H1 (cell line): ENCODE results near the gene TMEM272. TPM values are rescaled to one million over a fixed set of nuclear protein-coding genes. Genes with fewer than 3 reads are reported as not detected.

Source experiments
- CTCF ChIA-PET: fragments of 300-600 bp; sonication (Branson Sonifier 250); formaldehyde crosslinking; loops from one replicate; lab custom pipeline; 2021; ENCODE audit not compliant: partially characterized antibody; lab: Charles Lee
- POLR2A ChIA-PET: fragments of 300-600 bp; sonication (Branson Sonifier 250); formaldehyde crosslinking; loops from one replicate; lab custom pipeline; 2021; ENCODE audit warnings: inconsistent platforms; ENCODE audit not compliant: partially characterized antibody; lab: Charles Lee
- DNase-seq, 2 experiments: peaks; one replicate each; pipeline versions ENCODE4 v3.0.0 to v3.0.0-alpha.2; 2010 to 2022; ENCODE audit warnings: low spot score in 2 of 2, low read depth in 1 of 2, mixed read lengths in 1 of 2
- FAIRE-seq: peaks from 2 replicates; lab custom pipeline; 2011; peaks lifted over from hg19 to GRCh38; lab: Jason Lieb, UNC
- H2AFZ ChIP-seq: 2 replicates; pipeline ENCODE4 v1.8.1; 2012; ENCODE audit warnings: low read length, inconsistent platforms
- H2AK5ac ChIP-seq: 2 replicates; pipeline ENCODE4 v1.6.1; 2013; ENCODE audit warnings: low read depth, low read length
- H2BK120ac ChIP-seq: replicated peaks from 2 replicates; pipeline ENCODE3; 2013; ENCODE audit warnings: low read depth, low read length, inconsistent platforms
- H2BK12ac ChIP-seq: 2 replicates; pipeline ENCODE4 v1.6.1; 2013; ENCODE audit warnings: low read depth, low read length
- H2BK15ac ChIP-seq: 2 replicates; pipeline ENCODE4 v1.6.1; 2013; ENCODE audit warnings: low read length
- H2BK20ac ChIP-seq: 2 replicates; pipeline ENCODE4 v1.6.1; 2013; ENCODE audit warnings: low read length
- H2BK5ac ChIP-seq: 2 replicates; pipeline ENCODE4 v1.6.1; 2013; ENCODE audit warnings: low read depth, low read length
- H3K14ac ChIP-seq: 2 replicates; pipeline ENCODE4 v1.6.1; 2013; ENCODE audit warnings: inconsistent platforms; ENCODE audit not compliant: insufficient read length
- H3K18ac ChIP-seq: 2 replicates; pipeline ENCODE4 v1.6.1; 2013; ENCODE audit warnings: low read length; ENCODE audit errors: extremely low read depth
- H3K23ac ChIP-seq: 2 replicates; pipeline ENCODE4 v1.6.1; 2013; ENCODE audit warnings: inconsistent platforms; ENCODE audit not compliant: insufficient read length
- H3K23me2 ChIP-seq: 2 replicates; pipeline ENCODE4 v1.6.1; 2013; ENCODE audit warnings: low read depth, low read length
- H3K27ac ChIP-seq: 2 replicates; pipeline ENCODE4 v1.6.1; 2011; ENCODE audit warnings: low read depth, low read length, inconsistent platforms
- H3K27me3 ChIP-seq, 4 experiments: replicated peaks in 1 of 4; 1 replicate in 1 of 4; 2 replicates in 3 of 4; pipeline versions ENCODE4 v1.6.1 to v1.8.1; 2011 to 2013; ENCODE audit warnings: low read length in 3 of 4, mild to moderate bottlenecking in 3 of 4, inconsistent platforms in 2 of 4, mixed read lengths in 2 of 4, moderate library complexity in 1 of 4; ENCODE audit not compliant: control insufficient read depth in 3 of 4, insufficient read depth in 3 of 4; ENCODE audit errors: extremely low read depth in 1 of 4
- H3K36me3 ChIP-seq, 4 experiments: 2 replicates each; pipeline versions ENCODE4 v1.6.1 to v1.8.1; 2011 to 2013; ENCODE audit warnings: mild to moderate bottlenecking in 4 of 4, low read length in 3 of 4, moderate library complexity in 2 of 4, control low read depth in 1 of 4, inconsistent platforms in 1 of 4; ENCODE audit not compliant: insufficient read depth in 4 of 4, control insufficient read depth in 2 of 4
- H3K4ac ChIP-seq: replicated peaks from 2 replicates; pipeline ENCODE3; 2013; ENCODE audit warnings: low read length, low read depth, mixed read lengths, inconsistent platforms; ENCODE audit not compliant: insufficient read length
- H3K4me1 ChIP-seq, 4 experiments: replicated peaks in 1 of 4; 1 replicate in 1 of 4; 2 replicates in 3 of 4; pipeline versions ENCODE4 v1.6.1 to v1.8.1; 2011 to 2013; ENCODE audit warnings: low read length in 3 of 4, inconsistent platforms in 2 of 4, mixed read lengths in 1 of 4; ENCODE audit not compliant: insufficient read depth in 4 of 4, control insufficient read depth in 3 of 4
- H3K4me2 ChIP-seq, 2 experiments: 2 replicates each; pipeline versions ENCODE4 v1.6.1 to v1.8.1; 2011 to 2013; ENCODE audit warnings: low read depth in 2 of 2, low read length in 2 of 2, control low read depth in 1 of 2, inconsistent platforms in 1 of 2, mild to moderate bottlenecking in 1 of 2; ENCODE audit not compliant: insufficient read depth in 1 of 2
- H3K4me3 ChIP-seq, 4 experiments: fragments of 200-600, 300-600 bp in 1 of 4; sonication (generic), shearing (Covaris generic), sonication (Bioruptor Twin) in 1 of 4; 2 replicates each; pipeline versions ENCODE4 v1.5.1 to v1.8.1; 2011 to 2016; ENCODE audit warnings: low read length in 4 of 4, low read depth in 3 of 4, control low read depth in 2 of 4, inconsistent platforms in 2 of 4, mild to moderate bottlenecking in 2 of 4, mixed read lengths in 1 of 4, moderate library complexity in 1 of 4; ENCODE audit not compliant: insufficient read depth in 2 of 4; ENCODE audit errors: extremely low read depth in 1 of 4
- H3K56ac ChIP-seq: replicated peaks from 2 replicates; pipeline ENCODE3; 2013; ENCODE audit warnings: low read depth, mild to moderate bottlenecking, mixed read lengths, low read length, inconsistent platforms; ENCODE audit not compliant: insufficient read length
- H3K79me1 ChIP-seq: 2 replicates; pipeline ENCODE4 v1.6.1; 2013; ENCODE audit warnings: low read depth, low read length, control low read depth
- H3K79me2 ChIP-seq, 2 experiments: 2 replicates each; pipeline versions ENCODE4 v1.6.1 to v1.8.1; 2012 to 2013; ENCODE audit warnings: low read length in 2 of 2, mild to moderate bottlenecking in 2 of 2, inconsistent platforms in 1 of 2; ENCODE audit not compliant: insufficient read depth in 2 of 2, control insufficient read depth in 1 of 2
- H3K9ac ChIP-seq, 4 experiments: replicated peaks in 1 of 4; 1 replicate in 1 of 4; 2 replicates in 3 of 4; pipeline versions ENCODE4 v1.6.1 to v1.8.1; 2011 to 2013; ENCODE audit warnings: low read depth in 3 of 4, low read length in 3 of 4, control low read depth in 2 of 4, mild to moderate bottlenecking in 2 of 4, moderate library complexity in 2 of 4, inconsistent platforms in 1 of 4; ENCODE audit errors: extremely low read depth in 1 of 4
- H3K9me3 ChIP-seq, 2 experiments: 2 replicates each; pipeline versions ENCODE4 v1.6.1 to v1.8.1; 2012 to 2013; ENCODE audit warnings: mild to moderate bottlenecking in 2 of 2, moderate library complexity in 2 of 2, control low read depth in 1 of 2, inconsistent platforms in 1 of 2, low read depth in 1 of 2, low read length in 1 of 2, mixed read lengths in 1 of 2; ENCODE audit not compliant: insufficient read depth in 2 of 2
- H4K20me1 ChIP-seq, 2 experiments: replicated peaks in 1 of 2; 2 replicates each; pipeline versions ENCODE3 to v1.8.1; 2011 to 2013; ENCODE audit warnings: inconsistent platforms in 2 of 2, low read length in 2 of 2, mild to moderate bottlenecking in 1 of 2; ENCODE audit not compliant: insufficient read depth in 2 of 2, control insufficient read depth in 1 of 2
- H4K5ac ChIP-seq: 2 replicates; pipeline ENCODE4 v1.6.1; 2013; ENCODE audit warnings: low read length, low read depth, mixed read lengths, inconsistent platforms; ENCODE audit not compliant: insufficient read length
- H4K8ac ChIP-seq: 2 replicates; pipeline ENCODE4 v1.8.0; 2013; ENCODE audit warnings: mild to moderate bottlenecking, moderate library complexity, low read length, inconsistent platforms; ENCODE audit not compliant: insufficient read depth; ENCODE audit errors: extremely low read depth
- H4K91ac ChIP-seq: replicated peaks from 2 replicates; pipeline ENCODE3; 2013; ENCODE audit warnings: low read length, mixed read lengths, inconsistent platforms; ENCODE audit not compliant: insufficient read length
- KDM4A ChIP-seq: IDR thresholded peaks from one replicate; pipeline ENCODE4 v1.7.1; 2012; ENCODE audit warnings: low read depth, mild to moderate bottlenecking, moderate library complexity, low read length, inconsistent platforms; ENCODE audit not compliant: severe bottlenecking
- YY1 ChIP-seq: IDR thresholded peaks from 2 replicates; pipeline ENCODE4 v1.6.1; 2011; ENCODE audit warnings: low read depth, mild to moderate bottlenecking, low read length
- WGBS, 2 experiments: shearing (Covaris generic) in 1 of 2; methylation state at CpG; one replicate each; pipeline versions ENCODE4 v1.1.6 to v1.1.7; 2013 to 2015; ENCODE audit warnings: low lambda C conversion rate in 2 of 2, mixed read lengths in 2 of 2, inconsistent platforms in 1 of 2, low coverage in 1 of 2, missing lambda C conversion rate in 1 of 2; ENCODE audit not compliant: insufficient replicate concordance in 2 of 2, insufficient coverage in 1 of 2, insufficient read length in 1 of 2; ENCODE audit errors: extremely low coverage in 1 of 2, missing lambda C conversion rate in 1 of 2; 5-methylcytosine and 5-hydroxymethylcytosine counted together
- polyA plus RNA-seq, 7 experiments: library from polyadenylated mRNA; depleted of rRNA in 3 of 7; stranded (reverse) in 5 of 7; unstranded in 2 of 7; fragments of >200 nt in 5 of 7; fragments of 200-250 nt in 2 of 7; gene quantifications; 1 replicate in 5 of 7; 2 replicates in 1 of 7; 4 replicates in 1 of 7; pipeline versions ENCODE4 v1.2.1 to v1.2.3, GENCODE V29; 2011 to 2013; ENCODE audit warnings: missing spikeins in 2 of 7, mixed read lengths in 2 of 7
- total RNA-seq: library from RNA; stranded (reverse); fragmentation: NEBNext Ultra II Directional; extraction: Animal tissue kit (Norgen Biotek cat#: 25700); gene quantifications from 2 replicates; pipeline ENCODE4 v1.2.1, GENCODE V29; 2021

Gene TMEM272
- total and polyA plus RNA-seq, 2 of the 8 experiments (the other 6 are each of a cell fraction or from before 2014, with no cell fraction given): 0.05 TPM; not detected in 1

- no peaks in the 10 kb centered on the region for H3K36me3 ChIP-seq
- no peak overlapping the region for H2BK15ac ChIP-seq
- H2BK120ac ChIP-seq: no peak overlapping the region
- H2BK12ac ChIP-seq: no peak overlapping the region; the same call in 1 of the 2 replicates
- H3K4me2 ChIP-seq: no peak overlapping the region
- no peak overlapping the region for H4K8ac ChIP-seq
- H3K4me3 ChIP-seq: no peak overlapping the region
- H3K4ac ChIP-seq: no peak overlapping the region
- no peak overlapping the region for H2BK5ac ChIP-seq
- 86% methylated on average over 2 of the region's 2 CpGs; no CpG with 5 or more reads in 1 of the 2 experiments for WGBS, 2 experiments
- FAIRE-seq (no peak), DNase-seq (no peak)
- H3K23me2 ChIP-seq: peaks cover 8% of the 10 kb centered on the region
- H3K4me1 ChIP-seq: peaks cover 12 to 19% (median 15%) of the 10 kb centered on the region in 4 experiments
- no peak overlapping the region for H4K91ac ChIP-seq
- H2AFZ ChIP-seq: no peak overlapping the region
- H3K56ac ChIP-seq: no peak overlapping the region
- no peak overlapping the region for H3K9ac ChIP-seq
- no peaks in the 10 kb centered on the region for H3K79me1 ChIP-seq
- no peak overlapping the region for H4K5ac ChIP-seq
- ChIA-PET POLR2A (interaction anchor here (1.1 to 2.0 kb wide), 3 partner anchors 8 to 375 kb away, joined by 3 to 5 read pairs (median 4); partner anchors contain the start of gene INTS6), CTCF (interaction anchor here (3.4 kb wide), 1 partner anchor 9 kb away, joined by 29 read pairs; no protein-coding TSS in a partner anchor)
- no peak overlapping the region for H3K23ac ChIP-seq
- H2AK5ac ChIP-seq: no peak overlapping the region
- H3K79me2 ChIP-seq: no peaks in the 10 kb centered on the region
- H4K20me1 ChIP-seq: no peaks in the 10 kb centered on the region
- H3K9me3 ChIP-seq: no peaks in the 10 kb centered on the region
- H3K27me3 ChIP-seq: 0 out of 7 replicates have a peak, but pooled peaks cover 0 to 2% (median 0%) of the 10 kb centered on the region in 4 experiments
- H2BK20ac ChIP-seq: no peak overlapping the region
- H3K18ac ChIP-seq: no peak overlapping the region
- no peak overlapping the region for H3K14ac ChIP-seq
- TF ChIP-seq YY1 (no peak), KDM4A (no peak)
- H3K27ac ChIP-seq: no peak overlapping the region
Measured at GRCh38 chr13:51806566-51806965, 38.4 kb downstream of the TMEM272 start.
